GM18867 (cell line): Measurements from ENCODE around the gene B3GALT4.
A peak's percentile ranks its signal among the peaks of the same experiment; 100 is the strongest.
"Not testable (repeated sequence)": the region's sequence is repeated elsewhere in the genome, so short reads cannot be mapped to it uniquely, and the experiment has no call there.

Source experiments
- ATAC-seq: cut with Tn5 transposase; IDR thresholded peaks from one replicate; pipeline ENCODE4 v1.9.1; 2021; ENCODE audit warnings: mild to moderate bottlenecking, moderate library complexity; ENCODE audit not compliant: unreplicated experiment

Gene B3GALT4, protein sequence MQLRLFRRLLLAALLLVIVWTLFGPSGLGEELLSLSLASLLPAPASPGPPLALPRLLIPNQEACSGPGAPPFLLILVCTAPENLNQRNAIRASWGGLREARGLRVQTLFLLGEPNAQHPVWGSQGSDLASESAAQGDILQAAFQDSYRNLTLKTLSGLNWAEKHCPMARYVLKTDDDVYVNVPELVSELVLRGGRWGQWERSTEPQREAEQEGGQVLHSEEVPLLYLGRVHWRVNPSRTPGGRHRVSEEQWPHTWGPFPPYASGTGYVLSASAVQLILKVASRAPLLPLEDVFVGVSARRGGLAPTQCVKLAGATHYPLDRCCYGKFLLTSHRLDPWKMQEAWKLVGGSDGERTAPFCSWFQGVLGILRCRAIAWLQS

DNA sequence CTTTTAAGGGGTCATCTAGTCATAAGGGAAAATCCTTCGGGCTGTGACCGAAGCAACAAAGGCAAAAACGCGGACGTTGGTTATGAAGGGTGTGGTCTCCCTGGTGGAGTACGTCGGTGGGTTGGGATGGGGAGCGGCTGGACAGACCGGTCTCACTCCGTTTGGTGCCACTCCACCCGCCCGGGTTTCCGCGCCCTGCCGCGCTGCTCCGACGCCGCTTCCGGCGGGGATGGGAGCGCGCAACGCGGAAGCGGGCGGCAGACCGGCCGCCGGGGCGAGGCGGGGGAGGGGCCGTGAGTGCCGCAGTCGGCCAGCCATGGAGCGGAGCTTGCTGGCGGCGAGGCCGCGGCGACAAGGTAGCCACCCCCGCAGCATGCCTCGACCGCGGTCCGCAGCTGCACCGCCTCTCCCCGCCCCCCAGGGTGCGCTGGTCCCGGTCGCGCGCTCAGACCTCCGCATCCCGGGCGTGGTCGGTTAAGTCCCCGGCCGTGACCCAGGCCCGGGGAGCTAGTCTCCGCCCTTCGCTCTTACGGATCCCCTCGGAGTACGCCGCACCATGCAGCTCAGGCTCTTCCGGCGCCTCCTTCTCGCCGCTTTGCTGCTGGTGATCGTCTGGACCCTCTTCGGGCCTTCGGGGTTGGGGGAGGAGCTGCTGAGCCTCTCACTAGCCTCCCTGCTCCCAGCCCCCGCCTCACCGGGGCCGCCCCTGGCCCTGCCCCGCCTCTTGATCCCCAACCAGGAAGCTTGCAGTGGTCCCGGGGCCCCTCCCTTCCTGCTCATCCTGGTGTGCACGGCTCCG, at the start of gene B3GALT4:
B3GALT4 (plus strand) TSS at position 260 of the 799 bp plus-strand sequence; CDS start at position 557, 297 bp downstream.
- peak; percentile 49 for ATAC-seq

DNA sequence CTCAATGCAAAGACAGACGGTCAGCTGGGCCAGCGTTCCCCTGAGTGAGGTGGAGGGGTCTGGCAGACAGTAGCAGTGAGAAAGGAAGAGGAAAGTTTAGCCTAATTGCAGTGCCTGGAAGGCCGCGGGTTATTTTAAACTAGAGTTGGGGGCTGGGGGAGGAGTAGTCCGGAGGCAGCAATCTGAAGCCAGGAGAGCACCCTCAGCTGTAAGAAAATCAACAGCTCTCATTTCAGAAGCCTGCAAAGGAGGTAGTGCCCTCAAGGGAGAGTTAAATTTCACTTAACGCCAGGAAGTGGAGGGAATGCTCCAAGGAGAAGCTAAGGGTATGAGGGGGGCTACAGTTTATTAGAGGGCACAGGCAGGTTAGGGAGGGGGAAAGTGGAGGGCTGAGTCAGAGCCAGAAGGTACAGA, 41.7 kb upstream of the B3GALT4 start:
- ATAC-seq: no peak

DNA sequence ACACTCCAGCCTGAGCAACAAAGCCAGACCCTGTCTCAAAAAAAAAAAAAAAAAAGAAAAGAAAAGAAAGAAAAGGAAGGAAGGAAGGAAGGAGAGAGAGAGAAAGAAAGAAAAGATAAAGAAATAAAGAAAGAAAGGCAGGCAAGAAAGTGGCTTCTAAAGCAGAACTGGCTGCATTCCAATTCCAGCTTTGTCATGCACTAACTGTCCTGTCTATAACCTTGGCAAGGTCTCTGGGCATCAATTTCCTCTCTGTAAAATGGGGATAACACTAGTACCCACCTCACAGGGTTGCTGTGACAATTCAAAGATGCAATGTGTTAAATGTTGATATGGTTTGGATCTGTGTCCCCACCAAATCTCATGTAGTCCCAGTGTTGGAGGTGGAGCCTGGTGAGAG, 40.6 kb upstream of the B3GALT4 start:
- ATAC-seq: no peak

DNA sequence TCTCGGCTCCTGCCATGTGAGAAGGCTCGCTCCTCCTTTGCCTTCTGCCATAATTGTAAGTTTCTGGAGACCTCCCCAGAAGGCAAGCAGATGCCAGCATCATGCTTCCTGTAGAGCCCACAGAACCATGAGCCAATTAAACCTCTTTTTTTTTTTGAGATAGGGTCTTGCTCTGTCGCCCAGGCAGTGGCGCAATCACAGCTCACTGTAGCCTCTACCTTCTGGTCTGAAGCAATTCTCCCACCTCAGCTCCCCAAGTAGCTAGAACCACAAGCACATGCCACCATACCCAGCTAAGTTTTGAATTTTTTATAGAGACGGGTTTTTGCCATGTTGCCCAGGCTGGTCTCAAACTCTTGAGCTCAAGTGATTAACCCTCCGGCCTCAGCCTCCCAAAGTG, 40.1 kb upstream of the B3GALT4 start:
- no peak for ATAC-seq

DNA sequence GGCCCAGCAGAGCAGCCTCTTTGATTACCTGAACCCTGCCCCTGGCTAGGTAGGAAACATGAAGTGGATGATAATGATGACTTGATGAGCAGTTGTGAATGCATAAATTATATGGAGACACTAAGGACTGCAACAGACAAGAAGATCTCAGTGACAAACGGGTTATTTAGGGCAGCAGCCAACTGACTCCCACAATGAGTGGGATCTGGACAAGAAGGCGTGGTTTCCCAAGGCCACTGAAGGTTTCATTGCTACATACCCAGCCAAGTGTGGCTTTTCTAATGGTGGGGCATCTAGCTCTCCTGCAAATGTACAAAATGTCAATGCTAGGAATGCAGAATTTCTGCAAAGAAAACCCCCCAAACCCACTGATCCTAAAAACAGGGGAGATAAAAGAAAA, 39.2 kb upstream of the B3GALT4 start:
- ATAC-seq: no peak

DNA sequence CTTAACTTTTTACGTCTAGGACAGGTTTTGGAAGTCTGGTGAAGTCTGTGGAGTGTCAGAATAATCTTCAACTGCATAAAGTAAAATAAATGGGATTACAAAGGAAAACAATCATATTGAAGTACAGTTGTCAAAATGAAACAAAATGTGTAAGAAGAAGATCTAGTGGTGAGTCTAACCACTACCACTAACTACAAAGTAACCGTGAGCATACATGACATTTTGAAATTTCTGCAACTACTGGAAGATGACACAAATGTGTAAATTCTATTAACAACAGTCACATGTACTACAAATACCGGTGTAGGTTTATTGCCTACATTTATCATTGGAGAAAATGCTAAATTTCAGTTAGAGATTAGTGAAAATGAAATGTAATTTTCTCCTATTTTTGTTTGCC, 35.0 kb upstream of the B3GALT4 start:
- ATAC-seq: no peak

DNA sequence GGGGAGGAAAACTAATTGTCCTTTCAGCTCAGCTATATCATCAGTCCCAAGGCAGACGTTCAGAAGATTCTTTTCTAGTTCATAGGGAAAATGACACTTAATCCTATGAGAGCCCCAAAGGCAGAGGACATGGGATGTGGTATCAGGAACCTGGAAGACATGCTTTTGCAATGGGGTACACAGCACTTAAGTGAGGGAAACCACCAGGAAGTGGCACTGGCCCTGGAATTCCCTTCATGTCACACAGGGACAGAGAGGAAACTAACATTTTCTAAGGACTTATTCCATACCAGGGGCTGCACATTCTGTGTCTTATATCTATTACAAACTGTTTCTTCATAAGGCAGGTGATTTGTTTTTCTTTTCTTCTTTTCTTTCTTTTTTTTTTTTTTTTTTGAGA, 33.4 kb upstream of the B3GALT4 start:
- no peak for ATAC-seq

DNA sequence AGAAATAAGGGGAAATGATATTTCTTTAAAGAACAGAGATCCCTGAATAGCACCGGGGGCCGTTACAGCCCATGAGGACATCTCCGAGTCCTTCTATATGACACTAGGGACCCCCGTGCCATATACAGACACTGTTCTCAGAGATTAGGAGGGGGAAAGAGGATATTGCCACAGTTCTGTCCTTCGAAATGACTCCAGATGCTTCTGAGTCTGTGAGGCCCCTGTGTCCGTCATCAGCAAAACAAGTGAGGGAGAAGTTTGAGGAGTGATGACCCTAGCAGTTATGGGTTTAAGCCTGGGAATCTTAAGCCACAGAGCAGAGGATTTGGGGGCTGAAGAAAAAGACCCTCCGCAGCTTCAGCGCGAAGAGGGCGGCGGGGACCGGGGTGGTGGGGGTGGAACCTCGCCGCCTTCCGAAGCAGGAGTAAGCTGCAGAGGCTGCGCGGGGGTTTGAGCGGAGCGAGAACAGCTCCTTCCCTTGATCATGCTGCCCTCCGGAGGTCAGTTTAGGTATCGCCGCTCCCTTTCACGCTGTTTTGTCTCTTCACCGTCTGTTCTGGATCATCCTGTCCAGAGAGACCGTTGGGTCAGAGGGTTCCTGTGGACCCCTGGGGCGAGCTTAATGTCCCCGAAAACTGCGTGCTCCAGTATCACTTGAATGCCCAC, 28.8 kb upstream of the B3GALT4 start:
- ATAC-seq: peak; percentile 26

DNA sequence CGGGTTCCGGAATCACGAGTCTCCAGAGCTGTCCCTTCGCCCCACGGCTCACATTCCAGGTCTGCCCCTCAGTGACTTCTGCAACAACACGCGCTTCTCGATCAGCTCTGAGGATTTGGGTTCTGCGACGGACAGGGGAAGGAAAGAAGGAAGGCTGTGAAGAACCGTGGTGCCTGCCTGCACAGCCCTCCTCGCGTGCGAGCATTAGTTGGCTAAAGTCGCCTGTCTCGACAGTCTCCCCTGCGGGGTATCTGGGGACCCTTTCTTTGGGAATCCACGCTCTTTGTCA, 28.3 kb upstream of the B3GALT4 start:
- peak; percentile 6 for ATAC-seq

DNA sequence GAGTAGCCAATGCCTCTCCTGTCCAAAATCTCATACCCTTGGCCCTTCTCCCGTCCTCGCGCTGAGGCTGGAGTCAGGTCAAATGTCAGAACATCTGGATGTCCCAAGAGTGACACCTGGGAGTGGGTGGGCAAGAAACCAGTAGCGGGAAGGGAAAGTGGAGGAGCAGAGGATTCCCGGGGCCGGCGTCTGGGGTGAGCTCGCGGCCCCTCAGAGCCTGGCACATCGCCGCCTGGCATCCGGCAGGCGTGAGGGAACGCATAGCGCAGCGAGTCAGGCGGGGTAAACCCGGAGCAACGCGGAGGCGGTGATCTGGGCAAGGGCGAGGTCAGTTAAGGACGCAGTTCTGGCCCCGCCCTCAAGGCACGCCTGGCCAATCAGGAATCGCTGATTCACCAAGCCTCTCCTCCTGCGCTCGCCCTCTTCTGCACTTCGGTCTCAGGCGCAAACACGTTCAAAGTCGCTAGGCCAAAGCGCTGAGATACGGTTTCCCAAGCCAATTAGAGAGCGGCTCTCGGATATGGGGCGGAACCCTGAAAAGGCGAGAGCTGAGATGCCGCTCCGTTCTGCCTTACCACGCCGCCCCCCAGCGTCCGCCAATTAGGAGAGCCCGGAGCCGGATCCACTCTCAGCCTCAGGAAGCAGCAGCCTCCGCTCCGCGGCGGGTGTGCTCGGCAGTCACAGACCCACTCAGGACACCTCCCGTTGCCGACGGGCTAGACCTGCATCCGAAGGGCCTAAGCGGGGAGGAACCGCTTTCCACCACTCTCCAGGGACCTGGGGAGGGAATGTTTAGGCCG, 27.8 kb upstream of the B3GALT4 start:
- peak; percentile 86 for ATAC-seq

DNA sequence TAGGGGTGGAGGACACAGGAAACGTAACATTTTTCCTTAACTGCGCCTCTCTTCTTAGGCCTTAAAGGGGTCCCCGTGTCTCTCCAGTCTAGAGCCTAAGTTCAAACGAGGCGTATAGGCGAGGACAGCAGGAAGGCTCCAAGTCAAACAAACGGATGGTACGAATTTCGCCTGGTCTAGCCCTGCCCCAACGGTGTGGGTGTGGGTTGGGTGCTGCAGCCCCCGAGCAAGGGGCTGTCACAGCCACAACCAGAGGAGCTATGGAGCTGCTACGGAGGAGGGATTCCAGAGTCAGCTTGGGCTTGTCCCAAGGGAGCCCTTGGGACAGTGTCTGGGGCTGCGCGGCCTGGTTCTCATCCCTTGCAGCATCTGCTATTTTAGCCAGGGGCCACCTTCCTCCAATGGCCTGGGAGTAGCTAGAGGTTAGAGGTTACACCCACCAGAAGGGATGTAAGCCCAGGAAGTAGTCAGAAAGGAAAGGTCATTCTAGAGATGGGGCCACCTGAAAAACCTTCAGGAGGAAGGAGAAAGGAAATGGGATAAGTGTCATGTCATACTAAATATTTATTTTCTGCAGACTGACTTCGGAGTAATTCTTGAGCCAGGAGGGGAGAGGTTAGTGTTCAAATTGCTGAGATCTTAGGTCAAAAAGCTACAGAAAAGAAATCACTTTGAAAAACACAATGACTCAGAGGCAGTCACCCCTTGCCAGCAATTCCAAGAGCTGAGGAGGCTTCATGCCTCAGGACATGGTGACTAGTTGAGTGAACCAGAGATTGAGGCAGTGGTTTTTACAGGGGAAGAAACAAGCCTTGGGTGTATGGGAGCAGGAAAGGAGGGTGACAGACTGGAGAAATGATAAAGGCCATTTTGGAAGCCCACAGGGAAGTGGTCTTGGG, 26.9 kb upstream of the B3GALT4 start:
- ATAC-seq: no peak

DNA sequence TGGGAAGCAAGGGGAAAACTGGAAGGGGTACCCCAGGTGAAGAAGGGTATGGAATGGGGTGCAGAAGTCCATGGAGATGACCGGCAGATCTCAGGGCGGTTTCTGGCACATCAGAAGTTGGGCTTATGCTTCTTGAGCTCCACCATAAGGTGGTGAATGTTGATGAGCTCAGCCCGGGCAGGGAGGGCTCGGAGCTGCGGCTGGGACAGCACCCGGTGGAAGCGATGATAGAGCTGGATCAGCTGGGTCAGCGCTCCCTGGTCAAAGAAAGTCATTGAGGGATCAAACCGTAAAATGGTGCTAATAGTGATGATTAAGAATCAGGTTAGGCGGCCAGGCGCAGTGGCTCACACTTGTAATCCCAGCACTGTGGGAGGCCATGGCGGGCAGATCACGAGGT, 26.2 kb upstream of the B3GALT4 start:
- no peak for ATAC-seq

DNA sequence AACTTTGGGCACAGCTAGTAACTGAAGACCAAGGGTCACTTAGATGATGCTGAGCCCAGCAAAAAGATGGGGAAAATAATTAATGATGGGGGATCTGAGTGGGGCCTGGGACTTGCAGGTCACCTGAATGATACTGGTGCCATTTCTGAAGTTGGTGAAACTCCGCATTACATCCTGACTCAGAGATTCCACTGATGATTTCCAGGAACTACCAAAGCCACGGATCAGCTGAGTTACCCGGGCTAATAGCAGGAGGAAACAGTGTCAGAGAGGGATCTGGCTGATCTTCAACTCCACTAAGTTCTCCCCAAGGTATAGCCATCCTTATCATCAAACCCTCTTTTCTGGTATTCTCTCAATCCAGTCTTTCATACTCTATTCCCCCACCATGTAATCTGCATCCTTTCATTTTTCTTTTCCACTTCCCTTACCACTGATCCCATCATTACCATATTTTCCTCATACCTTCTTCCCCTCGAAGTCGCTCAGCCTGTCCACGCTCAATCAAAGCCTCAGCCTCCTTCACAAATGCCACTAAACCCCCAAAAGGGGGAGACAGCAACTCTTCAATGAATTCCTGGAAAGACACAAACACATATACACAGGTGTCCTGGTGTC, 25.4 kb upstream of the B3GALT4 start:
- no peak for ATAC-seq

DNA sequence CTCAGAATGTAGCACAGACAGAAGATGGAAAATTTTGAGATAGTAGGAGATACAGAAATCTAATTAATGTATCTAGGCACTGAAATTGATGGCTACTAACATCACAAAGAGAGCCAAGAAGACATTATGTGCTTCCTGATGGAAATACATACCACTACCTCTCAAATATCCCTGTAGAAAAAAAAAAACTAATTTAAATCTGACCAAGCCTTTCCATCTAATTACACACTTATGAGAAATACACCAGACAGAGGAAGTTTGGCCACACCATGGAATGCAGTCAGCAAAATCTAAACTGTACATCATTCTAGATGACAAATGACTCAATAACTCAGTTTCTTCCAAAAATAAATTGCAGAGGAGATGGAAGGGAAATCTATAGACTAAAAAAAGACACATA, 24.2 kb upstream of the B3GALT4 start:
- ATAC-seq: no peak

DNA sequence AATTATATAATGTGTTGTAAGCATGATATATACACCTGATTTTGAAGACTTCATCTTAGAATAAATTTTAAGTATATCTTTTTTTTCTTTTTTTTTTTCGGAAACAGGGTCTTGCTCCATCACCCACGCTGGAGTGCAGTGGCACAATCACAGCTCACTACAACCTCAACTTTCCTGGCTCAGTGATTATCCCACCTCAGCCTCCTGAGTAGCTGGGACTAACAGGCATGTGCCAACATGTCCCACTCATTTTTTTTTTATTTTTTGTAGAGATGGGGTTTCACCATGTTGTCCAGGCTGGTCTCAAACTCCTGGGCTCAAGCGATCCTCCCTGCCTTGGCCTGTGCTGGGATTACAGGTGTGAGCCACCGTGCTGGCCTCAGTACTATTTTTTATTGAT, 22.3 kb upstream of the B3GALT4 start:
- no peak for ATAC-seq

DNA sequence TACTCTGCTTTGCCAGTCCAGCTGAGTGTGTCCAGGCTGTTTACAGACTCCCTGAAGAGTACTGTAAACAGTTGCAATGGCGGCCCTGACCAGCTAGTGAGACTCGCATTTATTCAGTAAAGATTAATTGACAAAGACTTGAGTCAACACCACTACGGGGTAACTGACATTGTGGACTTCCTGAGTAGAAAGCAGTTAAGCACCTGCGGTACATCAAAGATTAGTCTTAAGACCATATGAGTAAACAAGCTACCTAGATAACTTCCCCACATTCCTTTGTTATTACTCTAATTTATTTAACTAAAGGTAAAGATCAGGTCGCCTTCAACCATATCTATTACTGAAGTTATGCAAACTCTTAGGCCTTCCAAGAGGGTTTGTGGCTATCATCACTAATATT, 17.9 kb upstream of the B3GALT4 start:
- no peak for ATAC-seq

DNA sequence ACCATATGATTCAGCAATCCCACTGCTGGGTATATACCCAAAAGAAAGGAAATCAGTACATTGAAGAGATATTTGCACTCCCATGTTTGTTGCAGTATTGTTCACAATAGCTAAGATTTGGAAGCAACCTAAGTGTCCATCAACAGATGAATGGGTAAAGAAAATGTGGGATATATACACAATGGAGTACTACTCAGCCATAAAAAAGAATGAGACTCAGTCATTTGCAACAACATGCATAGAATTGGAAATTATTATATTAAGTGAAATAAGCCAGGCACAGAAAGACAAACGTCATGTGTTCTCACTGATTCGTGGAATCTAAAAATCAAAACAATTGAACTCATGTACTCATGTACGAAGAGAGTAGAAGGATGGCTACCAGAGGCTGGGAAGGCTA, 14.4 kb upstream of the B3GALT4 start:
- not testable (repeated sequence) for ATAC-seq

DNA sequence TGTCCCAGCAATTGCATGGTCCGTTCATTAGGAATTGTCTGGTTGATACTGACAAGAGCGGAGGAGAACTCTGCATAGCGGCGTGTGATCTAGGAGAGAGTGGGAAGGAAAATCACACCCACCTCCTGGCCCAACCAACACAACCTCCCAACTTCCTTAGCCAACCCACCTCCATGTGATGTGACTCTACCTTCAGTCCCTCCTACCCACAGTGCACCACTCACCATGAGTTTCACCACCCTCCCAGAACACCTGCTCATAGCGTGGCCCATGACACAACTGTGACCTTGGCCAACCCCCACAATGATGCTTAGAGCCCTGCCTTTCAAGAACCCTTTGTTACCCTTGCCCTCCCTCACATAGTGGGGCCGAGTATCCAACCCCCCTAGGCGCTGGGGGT, 12.9 kb upstream of the B3GALT4 start:
- no peak for ATAC-seq

DNA sequence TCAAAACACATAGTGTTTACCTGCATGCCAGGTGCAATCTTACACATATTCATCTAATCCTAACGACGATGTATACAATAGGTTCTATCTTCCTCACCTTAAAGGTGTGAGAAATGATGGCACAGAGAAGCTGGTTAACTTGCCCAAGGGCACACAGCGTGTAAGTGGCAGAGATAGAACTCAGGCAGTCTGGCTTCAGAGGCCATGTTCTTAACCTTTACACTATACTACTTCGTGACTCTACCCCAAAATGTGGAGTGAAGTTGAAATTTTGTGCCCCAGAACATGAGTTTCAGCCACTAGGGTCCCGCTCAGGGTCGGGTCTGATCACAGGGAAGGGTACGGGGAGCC, 5.8 kb upstream of the B3GALT4 start:
- ATAC-seq: no peak
